ENCODE measurements around the gene MPP2. TPM values are rescaled to one million over a fixed set of nuclear protein-coding genes. Genes with fewer than 3 reads are reported as not detected.

Gene MPP2
- total RNA-seq, 6 experiments from 2014 or later = 0.62 to 1.3 (median 1.0) TPM

- no peak overlapping the region for H3K27ac Mint-ChIP-seq
- peaks cover 69% of the 10 kb centered on the region for H3K27me3 Mint-ChIP-seq (ENCODE audit: insufficient read depth)
- peaks cover 8% of the 10 kb centered on the region; the same call in 1 of the 2 replicates for H3K4me1 Mint-ChIP-seq (ENCODE audit: low read depth)
- no peaks in the 10 kb centered on the region for H3K9me3 Mint-ChIP-seq
- TF ChIP-seq CTCF (IDR thresholded peaks at IDR 0.05) = no peak
- no peak overlapping the region for H3K4me3 Mint-ChIP-seq
- no peak for DNase-seq
- H3K36me3 Mint-ChIP-seq (ENCODE audit: low read depth) = no peaks in the 10 kb centered on the region
These were observed 38.9 kb downstream of the MPP2 start for GRCh38 chr17:43868226-43868994.

- H3K36me3 Mint-ChIP-seq (ENCODE audit: low read depth) = no peaks in the 10 kb centered on the region
- H3K4me1 Mint-ChIP-seq (ENCODE audit: low read depth) = no peaks in the 10 kb centered on the region
- H3K9me3 Mint-ChIP-seq = no peaks in the 10 kb centered on the region
- TF ChIP-seq CTCF (IDR thresholded peaks at IDR 0.05) = no peak
- H3K4me3 Mint-ChIP-seq = no peak overlapping the region
- no peak overlapping the region for H3K27ac Mint-ChIP-seq
- H3K27me3 Mint-ChIP-seq (ENCODE audit: insufficient read depth) = peaks cover 57% of the 10 kb centered on the region
- no peak for DNase-seq
These were observed 43.0 kb downstream of the MPP2 start for GRCh38 chr17:43864161-43864984.

GRCh38 chr17:43861960-43862359 is 45.4 kb downstream of the MPP2 start:
- H3K9me3 Mint-ChIP-seq = no peaks in the 10 kb centered on the region
- DNase-seq = no peak
- no peak for TF ChIP-seq CTCF (IDR thresholded peaks at IDR 0.05)
- peaks cover 56% of the 10 kb centered on the region for H3K27me3 Mint-ChIP-seq (ENCODE audit: insufficient read depth)
- H3K4me3 Mint-ChIP-seq = no peak overlapping the region
- H3K27ac Mint-ChIP-seq = no peak overlapping the region
- H3K4me1 Mint-ChIP-seq (ENCODE audit: low read depth) = no peaks in the 10 kb centered on the region
- H3K36me3 Mint-ChIP-seq (ENCODE audit: low read depth) = no peaks in the 10 kb centered on the region

GRCh38 chr17:43860927-43861622 is 46.3 kb downstream of the MPP2 start:
- no peak for TF ChIP-seq CTCF (IDR thresholded peaks at IDR 0.05)
- no peak for DNase-seq
- peaks cover 57% of the 10 kb centered on the region for H3K27me3 Mint-ChIP-seq (ENCODE audit: insufficient read depth)
- H3K36me3 Mint-ChIP-seq (ENCODE audit: low read depth) = no peaks in the 10 kb centered on the region
- H3K9me3 Mint-ChIP-seq = no peaks in the 10 kb centered on the region
- H3K27ac Mint-ChIP-seq = no peak overlapping the region
- no peak overlapping the region for H3K4me3 Mint-ChIP-seq
- H3K4me1 Mint-ChIP-seq (ENCODE audit: low read depth) = no peaks in the 10 kb centered on the region

GRCh38 chr17:43860077-43860725 is 47.1 kb downstream of the MPP2 start:
- Mint-ChIP-seq H3K4me3 (no peak overlapping the region), H3K36me3 (ENCODE audit: low read depth) (no peaks in the 10 kb centered on the region), H3K4me1 (ENCODE audit: low read depth) (no peaks in the 10 kb centered on the region), H3K27me3 (ENCODE audit: insufficient read depth) (peaks cover 56% of the 10 kb centered on the region), H3K27ac (no peak overlapping the region), H3K9me3 (no peaks in the 10 kb centered on the region)
- no peak for DNase-seq
- no peak for TF ChIP-seq CTCF (IDR thresholded peaks at IDR 0.05)

Data from HFFc6 (cell line).